Right ventricle myocardium superior (tissue), 1 donor: Measurements from ENCODE around the gene ARSK. TPM values are rescaled to one million over a fixed set of nuclear protein-coding genes. Genes with fewer than 3 reads are reported as not detected.
A peak's percentile ranks its signal among the peaks of the same experiment; 100 is the strongest.
"Not testable (repeated sequence)": the region's sequence is repeated elsewhere in the genome, so short reads cannot be mapped to it uniquely, and the experiment has no call there.

ENCODE experiments used
- ATAC-seq: fragments of 200-7000 bp; cut with Tn5 transposase; one replicate; pipeline ENCODE4 v1.9.1; 2020; ENCODE audit warnings: mild to moderate bottlenecking; ENCODE audit not compliant: poor library complexity
- DNase-seq: peaks from one replicate; pipeline ENCODE4 v3.0.0-alpha.2; 2020
- intact Hi-C: fragments of 100-400 bp; cut with DNase I; formaldehyde crosslinking; loops from one replicate; pipeline ENCODE4 v1.11.2; 2022
- total RNA-seq: library from RNA; stranded (reverse); fragmentation: NEBNext Ultra II Directional; extraction: Animal tissue kit (Norgen Biotek cat#: 25700); gene quantifications from one replicate; pipeline ENCODE4 v1.2.1, GENCODE V29; 2021
- donor health status: DM: no; HTN: yes; CAD: no; lungs with severe emphysema.

ARSK gene
- total RNA-seq, 1 donor from 2014 or later: 4.1 TPM

GRCh38 chr5:95634081-95634480 lies 79.2 kb downstream of the ARSK start:
- ATAC-seq (no peak), DNase-seq (no peak)
- intact Hi-C loops: no loop called here

- intact Hi-C loops: no loop called here
- DNase-seq (no peak), ATAC-seq (no peak)
These were observed 83.7 kb downstream of the ARSK start for GRCh38 chr5:95638632-95639031.

GRCh38 chr5:95641741-95642220 lies 86.9 kb downstream of the ARSK start:
- intact Hi-C loops: no loop called here
- DNase-seq (no peak), ATAC-seq (no peak)

GRCh38 chr5:95643152-95643551 lies 88.3 kb downstream of the ARSK start:
- intact Hi-C loops: no loop called here
- ATAC-seq (no peak), DNase-seq (no peak)

GRCh38 chr5:95644351-95645042 lies 89.6 kb downstream of the ARSK start:
- ATAC-seq: peak; percentile 29

GRCh38 chr5:95646226-95646568 lies 91.3 kb downstream of the ARSK start:
- intact Hi-C loops: loop anchor here (5.0 kb wide), 1 partner anchor 191 kb away; no protein-coding TSS in a partner anchor
- ATAC-seq, DNase-seq: not testable (repeated sequence)

More at GRCh38 chr5:95644351-95645042, 89.6 kb downstream of the ARSK start:
- DNase-seq: no peak
- intact Hi-C loops: loop anchor here (5.0 kb wide), 1 partner anchor 193 kb away; no protein-coding TSS in a partner anchor

GRCh38 chr5:95646569-95647431 lies 91.9 kb downstream of the ARSK start, which contains the start of gene RFESD:
RFESD (plus strand) TSS chr5:95646777; CDS start chr5:95652272, 5,495 bp downstream.
- intact Hi-C loops: loop anchor here (5.0 kb wide), 1 partner anchor 191 kb away; no protein-coding TSS in a partner anchor
- DNase-seq (peak; percentile 100), ATAC-seq (peak; percentile 99)

GRCh38 chr5:95647886-95648860 lies 93.3 kb downstream of the ARSK start:
- DNase-seq (no peak), ATAC-seq (no peak)
- intact Hi-C loops: loop anchor here (5.0 kb wide), 1 partner anchor 189 kb away; no protein-coding TSS in a partner anchor

GRCh38 chr5:95649274-95649673 lies 94.4 kb downstream of the ARSK start:
- no peak for DNase-seq

GRCh38 chr5:95649842-95650620 lies 95.1 kb downstream of the ARSK start:
- ATAC-seq (no peak), DNase-seq (no peak)
- intact Hi-C loops: loop anchor here (5.0 kb wide), 2 partner anchors 132 to 187 kb away; no protein-coding TSS in a partner anchor

More at GRCh38 chr5:95649274-95649673, 94.4 kb downstream of the ARSK start:
- ATAC-seq: no peak
- intact Hi-C loops: loop anchor here (5.0 kb wide), 1 partner anchor 188 kb away; no protein-coding TSS in a partner anchor

- intact Hi-C loops: loop anchor here (5.0 kb wide), 1 partner anchor 129 kb away; no protein-coding TSS in a partner anchor
- DNase-seq: no peak
- no peak for ATAC-seq
These were observed 97.9 kb downstream of the ARSK start for GRCh38 chr5:95652849-95653248.

GRCh38 chr5:95654196-95654595 lies 99.3 kb downstream of the ARSK start:
- DNase-seq: no peak
- intact Hi-C loops: loop anchor here (5.0 kb wide), 1 partner anchor 128 kb away; no protein-coding TSS in a partner anchor
- ATAC-seq: no peak

Other genes with a start within 250 kb of the ARSK start
- 18.8 TPM for gene FAM81B, start 163.7 kb upstream of the ARSK start, total RNA-seq
- gene SKIC3, start 124 bp upstream of the ARSK start, total RNA-seq: 57.6 TPM
- gene GPR150, start 65.0 kb downstream of the ARSK start, total RNA-seq: not detected
- 5.1 TPM for gene RFESD, start 91.7 kb downstream of the ARSK start, total RNA-seq
- gene SPATA9, start 127.9 kb downstream of the ARSK start, total RNA-seq: not detected
- gene RHOBTB3, start 176.2 kb downstream of the ARSK start, total RNA-seq: 81.1 TPM